GM21723 (cell line): ENCODE data around the gene LTO1.

Experiments
- ATAC-seq: cut with Tn5 transposase; IDR thresholded peaks from one replicate; pipeline ENCODE4 v1.9.1; 2021; ENCODE audit warnings: mild to moderate bottlenecking, moderate library complexity; ENCODE audit not compliant: unreplicated experiment

Gene LTO1

DNA sequence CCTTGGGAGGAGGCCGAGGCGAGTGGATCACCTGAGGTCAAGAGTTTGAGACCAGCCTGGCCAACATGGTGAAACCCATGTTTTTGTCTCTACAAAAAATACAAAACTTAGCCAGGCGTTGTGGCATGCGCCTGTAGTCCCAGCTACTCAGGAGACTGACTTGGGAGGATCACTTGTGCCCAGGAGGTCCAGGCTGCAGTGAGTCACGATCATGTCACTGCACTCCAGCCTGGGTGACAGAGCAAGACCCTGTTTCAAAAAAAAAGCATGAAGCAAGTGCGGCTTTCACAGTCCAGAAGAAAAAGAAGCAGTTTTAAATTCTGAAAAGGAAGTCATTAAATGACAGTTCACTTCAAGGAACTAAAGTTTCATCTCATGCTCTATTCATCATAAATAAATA is 7.1 kb upstream of the LTO1 start:
- ATAC-seq = no peak

DNA sequence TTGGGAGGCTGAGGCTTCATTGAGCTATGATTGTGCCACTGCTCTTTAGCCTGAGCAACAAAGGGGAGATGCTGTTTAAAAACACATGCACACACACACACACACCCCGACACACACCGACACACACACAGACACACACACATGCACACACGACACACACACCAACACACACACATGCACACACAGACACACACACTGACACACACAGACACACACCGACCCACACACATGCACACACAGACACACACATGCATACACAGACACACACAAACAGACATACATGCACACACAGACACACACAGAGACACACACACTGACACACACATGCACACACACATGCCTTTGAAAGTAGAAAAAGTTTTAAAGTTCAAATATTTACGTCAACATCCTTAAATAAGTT is 5.5 kb upstream of the LTO1 start:
- ATAC-seq = no peak

DNA sequence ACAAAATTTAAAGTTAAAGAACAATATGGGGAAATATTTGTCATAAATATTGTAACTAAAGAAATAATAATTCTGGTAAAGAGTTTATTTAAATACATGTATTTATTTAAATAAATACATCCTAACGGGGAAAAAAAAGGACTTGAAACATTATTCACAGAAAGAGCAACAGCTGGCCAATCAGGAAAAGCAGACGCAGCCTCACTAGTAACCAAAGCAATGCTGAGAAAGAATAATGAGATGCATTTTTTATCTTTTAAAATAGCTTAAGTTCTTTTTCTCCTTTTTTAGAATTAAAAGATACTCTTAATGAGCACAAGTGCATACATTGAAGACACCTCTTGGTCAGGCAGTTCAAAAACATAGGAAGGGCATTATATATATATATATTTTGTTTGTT is 2.6 kb upstream of the LTO1 start:
- ATAC-seq = no peak

DNA sequence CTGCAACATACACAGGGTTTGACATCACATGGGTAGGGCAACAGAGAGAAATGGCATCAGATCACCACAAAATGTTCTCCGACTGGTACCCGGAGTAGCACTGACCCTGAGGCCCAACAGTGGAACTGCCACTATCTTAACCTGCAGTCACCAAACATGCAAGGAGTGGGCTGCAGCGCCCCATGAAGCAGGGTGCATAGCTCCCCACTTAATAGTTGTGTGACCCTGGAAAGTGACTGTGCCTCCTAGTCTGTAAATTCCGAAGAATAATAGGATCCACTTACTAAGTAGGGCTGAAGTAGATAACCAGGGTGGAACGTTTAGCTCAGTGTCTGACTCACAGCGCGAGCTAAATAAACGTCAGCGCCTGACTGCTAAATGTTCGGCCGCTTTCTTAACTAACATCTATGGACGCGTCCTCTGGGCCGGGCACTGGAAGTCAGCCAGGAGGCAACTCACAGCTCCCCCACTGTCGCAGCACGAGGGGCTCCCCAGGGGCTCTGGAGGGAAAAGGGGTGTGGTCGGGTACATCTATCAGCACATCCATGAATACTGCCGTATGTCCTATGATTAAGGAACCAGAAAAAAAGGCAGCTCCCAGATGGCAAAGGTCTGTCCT is 777 bp downstream of the LTO1 start:
- peak; percentile 14 for ATAC-seq

DNA sequence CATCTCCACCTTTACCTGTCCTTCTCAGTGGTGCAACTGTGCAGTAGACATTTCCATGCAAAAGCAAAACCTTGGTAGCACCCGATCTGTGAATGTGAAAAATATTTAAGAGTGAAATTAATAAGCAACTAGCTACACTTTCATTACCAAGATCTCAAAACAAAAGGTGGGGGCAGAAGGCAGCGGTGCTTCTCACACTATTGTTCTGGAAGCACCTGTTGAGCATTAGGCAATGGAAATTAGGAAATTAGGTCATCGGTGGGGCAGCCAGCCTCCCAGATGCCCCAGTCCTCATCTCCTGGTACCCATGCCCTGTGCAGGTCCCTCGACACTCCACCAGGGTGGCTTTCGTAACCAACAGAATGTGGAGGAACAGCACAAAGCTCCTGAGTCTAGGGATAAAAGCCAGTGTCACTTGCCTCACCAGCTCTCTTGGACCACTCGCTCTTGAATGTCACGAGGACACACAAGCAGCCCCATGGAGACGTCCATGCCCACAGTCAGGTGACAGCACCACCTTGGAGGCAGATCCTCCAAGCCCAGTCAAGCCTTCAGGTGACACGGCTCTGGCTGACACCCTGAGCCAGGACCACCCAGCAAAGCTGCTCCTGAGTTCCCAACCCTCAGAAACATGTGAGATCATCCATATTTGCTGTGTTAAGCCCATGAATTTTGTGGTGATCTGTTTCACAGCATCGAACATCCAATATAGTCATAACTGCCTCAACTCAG is 3.3 kb downstream of the LTO1 start:
- ATAC-seq = no peak

DNA sequence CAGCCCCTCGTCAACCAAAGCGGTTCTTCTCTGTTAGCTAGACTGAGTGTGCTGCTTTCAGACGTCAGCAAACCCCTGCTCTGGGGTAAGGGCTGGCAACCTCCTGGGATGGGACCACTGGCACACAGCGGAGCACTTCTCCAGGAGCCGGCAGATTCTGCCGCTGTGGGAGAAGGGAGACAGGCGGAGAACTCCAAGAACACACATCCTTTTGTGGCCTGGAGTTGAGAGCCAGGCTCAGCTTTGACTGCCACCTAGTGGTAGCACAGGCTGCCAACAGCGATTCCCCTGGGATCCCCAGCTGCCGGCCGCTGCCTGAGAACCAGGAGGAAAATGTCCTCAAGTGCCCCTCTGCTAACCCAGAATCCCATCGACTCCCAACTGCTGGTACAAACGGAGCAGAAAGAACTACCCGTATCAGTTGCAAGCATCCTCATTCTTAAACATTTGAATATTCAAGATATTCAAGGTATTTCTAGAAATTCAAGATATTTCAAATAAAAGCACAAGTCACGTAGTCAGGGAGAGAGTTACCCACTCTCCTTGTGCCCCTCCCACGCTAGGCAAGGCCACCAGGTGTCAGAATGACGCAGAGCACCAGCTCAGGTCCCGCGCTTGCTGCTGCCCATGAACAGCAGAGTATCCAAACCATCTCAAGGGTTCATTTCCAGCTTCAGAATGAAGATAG is 4.9 kb downstream of the LTO1 start:
- ATAC-seq = no peak

DNA sequence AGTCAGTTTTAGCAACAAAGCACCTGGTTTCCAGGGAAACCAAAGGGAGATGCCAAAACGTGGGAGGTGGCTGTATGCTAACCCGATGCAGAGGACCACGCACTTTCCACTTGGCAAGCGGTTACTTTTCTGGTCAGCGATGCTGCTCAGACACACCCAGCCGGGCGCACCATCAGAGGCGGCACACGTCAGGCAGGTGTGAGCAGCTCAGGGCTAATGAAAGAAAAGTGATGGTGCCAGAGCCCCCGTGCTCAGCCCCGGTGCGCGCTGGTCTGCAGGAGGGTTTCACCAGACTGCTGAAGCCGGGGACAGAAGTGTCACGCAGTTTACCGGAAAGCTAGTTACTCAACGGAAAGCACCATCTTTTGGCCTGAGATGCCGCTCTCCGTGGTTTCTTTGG is 5.7 kb downstream of the LTO1 start:
- ATAC-seq = no peak

DNA sequence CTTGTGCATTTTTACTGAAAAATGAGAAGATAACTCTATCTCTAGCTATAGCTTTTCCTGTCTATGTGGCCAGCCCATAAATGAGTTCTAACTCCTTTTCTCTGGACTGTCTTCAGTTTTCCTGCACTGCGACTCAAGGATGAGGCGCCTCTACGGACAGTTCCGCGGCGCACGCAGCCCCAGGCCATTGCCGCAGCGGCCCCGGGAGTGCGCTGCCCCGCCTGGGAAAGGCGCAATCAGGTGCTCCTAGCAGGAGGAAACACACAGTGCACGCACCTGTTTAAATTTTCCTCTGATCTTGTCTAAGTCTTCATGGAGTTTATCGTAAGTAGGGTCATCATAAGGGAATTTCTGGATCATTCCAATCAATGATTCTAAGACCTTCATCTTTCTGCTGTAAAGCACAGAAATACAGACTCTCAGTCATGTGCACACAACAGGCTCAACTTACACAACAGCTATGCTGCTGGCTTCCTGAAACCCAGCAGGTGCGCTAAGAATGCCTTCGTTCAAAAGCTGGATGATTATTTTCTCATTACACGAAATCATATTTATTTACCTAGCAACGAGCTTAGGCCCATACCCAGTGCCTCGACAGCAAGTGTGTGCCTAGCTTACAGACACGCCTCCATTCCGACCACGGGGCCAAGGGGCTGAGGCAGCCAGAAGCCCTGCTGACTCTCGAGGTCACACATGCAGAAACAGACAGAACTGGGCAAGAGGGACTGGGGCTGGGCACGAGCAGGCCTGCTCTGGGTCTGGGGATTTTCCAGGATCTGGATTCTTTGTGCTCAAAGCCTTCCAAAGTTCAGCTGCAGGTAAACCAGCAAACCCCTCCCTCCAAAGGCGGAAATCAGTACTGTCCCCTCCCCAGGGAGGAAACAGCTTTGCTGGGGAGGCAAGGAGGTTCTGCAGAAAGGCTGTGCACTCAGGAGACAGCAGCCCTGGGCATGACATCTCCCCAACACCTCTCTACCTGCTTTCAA is 7.2 kb downstream of the LTO1 start:
- ATAC-seq = no peak

DNA sequence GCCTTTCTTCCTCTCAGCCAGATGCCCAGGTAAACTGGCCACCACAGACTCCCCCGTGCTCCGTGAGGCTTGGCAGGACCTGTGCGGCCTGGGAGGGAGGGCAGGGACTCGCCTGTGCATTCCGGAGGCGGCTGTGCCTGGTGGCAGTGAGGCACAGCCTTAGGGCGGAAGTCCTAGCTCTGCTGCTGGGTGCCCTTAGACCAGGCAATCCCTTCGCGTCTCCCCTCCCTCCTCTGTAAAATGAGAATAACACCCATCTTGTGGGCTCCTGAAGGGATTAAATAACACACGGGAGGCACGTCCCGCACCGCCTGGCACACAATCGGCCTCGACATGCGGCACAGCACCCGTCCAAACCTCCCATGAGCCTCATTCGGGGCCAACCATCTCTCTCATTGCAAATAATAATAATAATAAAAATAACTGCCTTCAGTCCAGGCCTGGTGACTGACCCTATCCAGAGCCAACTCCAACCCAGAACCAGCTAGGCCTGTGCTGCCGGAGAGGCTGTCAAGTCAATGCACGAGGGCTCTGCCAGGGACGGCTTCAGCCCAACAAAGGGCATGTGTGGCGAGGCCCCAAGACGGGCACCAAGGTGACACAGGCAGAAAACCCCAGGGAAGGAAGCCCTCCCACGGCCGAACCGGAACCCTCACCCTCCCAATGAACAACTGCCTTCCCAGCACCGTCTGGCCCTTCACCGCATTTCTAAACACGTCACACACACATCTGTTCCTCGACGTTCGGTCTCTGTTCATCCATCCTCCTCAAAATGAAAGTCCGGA is 8.2 kb downstream of the LTO1 start:
- no peak for ATAC-seq

DNA sequence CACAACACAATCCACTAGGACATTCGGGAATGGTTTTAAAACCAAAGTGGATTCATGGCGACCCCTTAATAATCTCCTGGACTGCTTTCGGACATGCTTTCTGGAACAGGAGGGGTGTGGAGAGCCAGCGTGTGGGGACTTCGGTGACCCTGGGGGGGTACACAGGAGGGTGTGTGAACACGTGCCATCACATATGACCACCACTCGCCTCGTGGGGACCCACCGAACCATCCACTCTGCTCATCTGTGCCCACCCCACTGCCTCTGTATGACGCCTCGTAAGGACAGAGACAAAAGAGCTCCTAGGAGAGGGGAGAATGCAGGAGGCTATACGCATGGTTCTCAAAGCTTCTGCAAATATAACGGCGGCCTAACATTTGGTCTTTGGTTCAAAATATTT is 8.9 kb downstream of the LTO1 start:
- ATAC-seq = no peak

DNA sequence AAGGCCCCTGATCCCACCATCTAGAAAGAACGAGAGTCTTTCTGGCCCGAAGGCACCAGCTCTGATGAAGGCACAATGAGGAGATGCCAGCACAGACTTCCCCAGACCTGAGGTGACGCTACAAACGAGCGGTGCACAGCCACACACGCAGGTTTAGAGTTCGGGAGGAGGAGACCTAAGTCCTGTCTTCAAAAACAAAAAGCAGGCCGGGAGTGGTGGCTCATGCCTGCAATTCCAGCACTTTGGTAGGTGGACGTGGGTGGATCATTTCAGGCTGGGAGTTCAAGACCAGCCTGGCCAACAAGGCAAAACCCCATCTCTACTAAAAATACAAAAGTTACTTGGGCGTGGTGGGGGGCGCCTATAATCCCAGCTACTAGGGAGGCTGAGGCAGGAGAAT is 9.5 kb downstream of the LTO1 start:
- ATAC-seq = no peak

DNA sequence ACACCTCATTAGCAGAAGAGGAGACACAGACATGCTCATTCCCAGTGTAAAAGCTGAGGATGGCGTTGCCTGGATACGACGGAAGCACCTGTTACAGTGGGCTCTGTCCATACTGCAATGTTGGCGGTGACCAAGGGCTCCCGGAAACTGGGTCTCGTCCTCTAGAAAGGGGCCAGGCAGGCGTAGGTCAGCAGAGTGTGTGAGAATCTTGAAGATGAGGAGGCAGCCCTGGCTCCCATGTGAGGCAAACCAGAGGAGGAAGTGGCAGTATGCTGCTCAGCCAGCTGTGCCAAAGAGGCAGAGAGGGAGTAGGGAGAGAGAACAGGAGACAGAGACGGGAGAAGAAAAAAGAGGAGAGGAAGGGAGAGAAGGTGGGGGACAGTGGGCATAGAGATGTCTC is 10.3 kb downstream of the LTO1 start:
- ATAC-seq = no peak

DNA sequence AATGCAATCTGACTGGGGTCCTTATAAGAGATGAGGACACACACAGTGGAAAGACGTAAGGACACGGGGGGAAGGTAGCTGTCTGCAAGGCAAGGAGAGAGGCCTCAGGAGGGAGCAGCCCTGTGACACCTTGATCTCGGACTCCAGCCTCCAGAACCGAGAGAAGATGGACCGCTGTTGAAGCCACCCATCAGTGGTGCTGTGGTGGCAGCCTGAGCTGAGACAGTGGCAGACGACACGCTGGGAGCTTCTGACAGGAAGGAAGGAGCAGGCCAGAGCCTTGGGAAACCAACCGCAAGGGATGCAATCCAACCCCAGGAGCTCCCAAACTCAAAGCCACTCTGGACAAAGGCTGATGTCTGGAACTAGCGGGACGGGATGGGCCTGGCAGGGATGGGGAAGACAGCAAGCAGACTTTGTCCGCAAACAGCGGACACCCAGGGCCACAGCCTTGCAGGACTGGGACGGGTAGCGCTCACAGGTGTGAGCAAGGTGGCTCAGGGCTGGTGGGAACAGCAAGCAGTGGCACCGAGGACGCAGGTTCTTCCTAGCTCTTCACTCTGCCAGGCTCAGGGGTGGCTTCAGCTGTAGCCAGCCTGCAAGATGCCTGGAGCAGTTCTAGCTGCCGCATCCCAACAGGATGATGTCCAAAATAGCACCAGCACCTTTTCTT is 10.9 kb downstream of the LTO1 start:
- no peak for ATAC-seq

DNA sequence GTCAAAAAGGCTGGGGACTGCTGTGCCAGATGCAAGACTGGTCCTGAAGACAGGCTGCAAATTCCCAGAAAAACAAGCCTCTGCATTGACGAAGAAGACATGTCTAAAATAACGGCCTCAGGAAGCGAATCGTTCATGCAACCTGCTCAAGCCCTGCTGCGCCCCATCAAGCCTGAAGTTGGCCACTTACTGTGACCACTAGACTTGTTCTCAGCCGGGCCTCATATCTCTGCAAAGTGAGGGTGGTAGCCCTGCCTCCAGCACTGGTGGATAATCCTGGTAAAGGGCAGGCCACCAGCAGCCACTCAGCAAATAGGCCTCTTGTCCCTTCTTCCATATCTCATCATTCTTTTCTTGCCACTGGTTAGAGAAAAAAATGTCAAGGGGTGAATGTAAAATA is 11.8 kb downstream of the LTO1 start:
- no peak for ATAC-seq

DNA sequence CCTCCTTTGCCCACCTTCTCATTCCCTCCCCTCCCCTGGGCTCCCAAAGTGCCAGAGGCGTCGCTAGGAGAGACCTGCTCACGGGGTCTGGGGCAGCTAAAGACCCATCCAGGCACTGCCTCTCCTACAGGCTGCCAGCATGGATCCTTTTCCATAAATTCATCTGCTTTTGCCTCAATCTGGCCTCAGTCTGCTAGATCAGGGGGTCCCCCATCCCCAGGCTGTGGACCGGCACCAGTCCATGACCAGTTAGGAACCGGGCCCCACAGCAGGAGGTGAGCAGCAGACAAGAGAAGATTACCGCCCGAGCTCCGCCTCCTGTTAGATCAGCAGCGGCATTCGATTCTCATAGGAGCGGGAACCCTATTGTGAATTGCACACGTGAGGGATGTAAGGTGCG is 12.3 kb downstream of the LTO1 start:
- no peak for ATAC-seq

DNA sequence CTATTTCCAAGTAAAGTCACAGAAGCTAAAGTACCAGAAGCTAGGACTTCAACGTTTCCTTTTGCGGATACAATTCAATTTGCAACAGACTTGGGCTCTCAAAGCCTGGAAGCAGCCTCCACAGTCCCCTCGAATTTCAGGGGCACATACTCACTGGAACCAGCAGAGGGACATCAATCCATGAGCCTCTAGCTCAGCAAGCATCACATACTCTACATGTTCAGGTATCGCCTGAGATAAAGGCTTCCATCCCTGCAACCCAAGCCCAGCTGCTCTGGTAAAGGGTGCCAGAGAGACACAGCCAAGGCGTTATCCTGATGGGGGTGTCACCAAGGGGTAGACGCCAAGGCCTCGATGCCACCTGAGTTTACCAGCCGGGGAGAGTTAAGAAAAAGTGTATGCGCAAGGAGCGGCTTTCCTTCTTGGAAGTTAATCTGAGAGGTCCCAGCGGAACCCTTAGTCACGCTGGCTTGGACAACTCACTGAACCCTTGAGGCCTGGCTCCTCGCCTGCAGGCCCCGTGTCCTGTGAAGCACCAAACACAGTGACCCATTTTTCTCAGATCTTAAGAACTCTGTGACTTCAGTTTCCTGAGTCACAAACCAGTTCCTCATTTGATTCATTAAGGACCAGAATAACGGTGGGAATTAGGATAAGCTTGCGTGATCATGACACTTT is 13.0 kb downstream of the LTO1 start:
- no peak for ATAC-seq

DNA sequence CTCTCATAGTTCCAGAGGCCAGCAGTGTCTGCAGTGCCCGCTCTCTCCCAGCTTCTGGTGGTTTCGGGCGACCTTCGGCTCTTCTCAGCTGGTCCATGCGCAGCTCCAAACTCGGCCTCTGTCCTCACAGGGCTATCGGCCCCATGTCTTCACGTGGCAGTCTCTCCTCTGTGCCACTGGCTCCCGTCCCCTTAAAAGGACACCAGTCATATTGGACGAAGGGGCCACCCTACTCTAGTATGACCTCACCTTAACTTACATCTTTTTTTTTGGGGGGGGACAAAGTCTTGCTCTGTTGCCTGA is 13.8 kb downstream of the LTO1 start:
- ATAC-seq = no peak

DNA sequence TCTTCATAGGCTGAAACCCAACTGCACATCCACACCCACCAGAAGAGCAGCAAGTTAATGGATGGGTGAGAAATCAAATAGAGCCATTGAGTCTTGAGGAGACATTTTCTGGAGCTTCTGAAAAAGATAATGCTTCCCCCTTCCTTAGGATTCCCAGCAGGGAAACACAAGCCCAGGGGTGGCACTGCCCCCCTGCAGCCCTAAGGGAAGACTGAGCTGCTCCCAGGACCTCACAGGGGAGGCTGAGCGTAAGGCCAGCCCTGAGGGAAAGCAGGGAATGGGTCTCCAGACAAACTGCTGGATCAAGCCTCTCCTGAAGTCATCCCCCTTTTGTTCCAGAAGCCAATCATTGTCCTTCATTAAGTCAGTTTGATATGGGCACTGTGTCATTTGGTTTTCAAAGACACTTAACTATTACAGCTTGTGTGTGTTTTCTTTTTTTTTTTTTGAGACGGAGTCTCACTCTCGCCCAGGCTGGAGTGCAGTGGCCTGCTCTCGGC is 15.1 kb downstream of the LTO1 start:
- ATAC-seq = no peak

DNA sequence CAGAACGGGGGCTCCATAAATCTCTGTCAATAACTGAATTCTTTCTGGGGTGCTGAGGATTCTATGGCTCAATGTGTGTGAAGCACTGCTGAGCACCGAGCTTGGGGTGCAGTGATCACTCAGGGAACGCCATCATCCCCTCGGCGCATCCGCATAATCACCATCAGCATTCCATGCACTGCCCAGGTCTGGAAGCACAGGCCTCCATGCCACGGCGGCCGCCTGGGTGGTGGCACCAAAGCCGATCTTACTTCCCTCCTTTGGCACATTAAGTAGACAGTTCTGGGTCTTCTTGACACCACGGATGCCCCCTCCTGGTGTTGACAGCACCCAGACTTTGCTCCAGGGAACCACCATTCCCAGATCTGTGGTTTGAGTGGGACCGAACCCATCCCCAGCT is 15.6 kb downstream of the LTO1 start:
- no peak for ATAC-seq
